ENCODE data around the gene RDH5. TPM values are rescaled to one million over a fixed set of nuclear protein-coding genes. Genes with fewer than 3 reads are reported as not detected.
A peak's percentile ranks its signal among the peaks of the same experiment; 100 is the strongest.

The RDH5 gene
- total and polyA plus RNA-seq, 2 of the 13 experiments (the other 11 are each of a cell fraction or from before 2014, with no cell fraction given), result 2.6 to 5.7 TPM

DNA sequence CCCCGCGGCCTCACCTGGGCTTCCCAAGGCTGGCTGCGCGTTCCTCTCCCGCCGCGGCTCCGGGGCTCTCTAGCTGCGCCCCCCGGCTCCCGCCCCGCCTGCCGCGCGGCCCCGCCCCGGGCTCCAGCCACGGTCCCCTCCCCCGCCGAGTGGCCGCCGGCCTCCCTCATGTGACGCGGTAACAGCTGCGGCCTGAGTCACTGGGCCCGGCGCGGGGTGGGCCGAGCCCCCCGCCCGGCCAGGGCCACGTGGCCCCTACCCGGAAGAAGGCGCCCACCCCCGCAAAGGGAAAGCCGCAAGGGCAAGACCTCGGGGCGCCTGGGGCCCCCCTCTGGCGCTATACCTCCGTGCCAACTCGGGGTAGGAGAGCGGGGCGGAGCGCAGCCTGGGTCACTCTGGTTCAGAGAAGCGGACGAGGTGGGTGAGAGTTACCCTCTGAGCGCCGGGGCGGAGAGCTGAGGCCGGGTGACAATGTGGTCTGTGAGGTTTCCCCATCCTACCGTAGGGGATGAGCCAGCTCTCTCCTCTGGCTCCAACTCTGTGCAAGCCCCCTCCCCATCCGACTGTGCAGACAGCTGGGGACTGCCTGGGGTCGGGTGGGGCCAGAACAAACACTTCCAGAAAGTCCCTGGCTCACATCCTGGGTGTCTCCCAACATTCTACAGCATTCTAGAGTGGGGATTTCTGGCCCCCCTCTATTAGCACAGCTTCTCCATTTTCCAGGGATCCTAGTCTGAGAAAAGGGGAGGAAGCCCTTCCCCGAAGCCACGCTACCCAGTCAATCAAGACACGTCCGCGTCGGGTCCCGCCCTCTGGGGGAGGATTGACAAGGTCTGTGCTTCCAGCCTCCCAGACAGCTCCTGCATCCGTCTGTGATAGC lies 9.0 kb downstream of the RDH5 start, which contains the start of gene CD63 (continued):
- TF ChIP-seq BORCS8-MEF2B (CRISPR knock-in tag; IDR thresholded peaks at IDR 0.05) (no peak), ZFP36 (IDR thresholded peaks at IDR 0.05; ENCODE audit: borderline replicate concordance, low read depth, low read length, partially characterized antibody) (no peak), ZNF598 (CRISPR knock-in tag; IDR thresholded peaks at IDR 0.05; ENCODE audit: borderline replicate concordance) (no peak), MAF1 (CRISPR knock-in tag; IDR thresholded peaks at IDR 0.05; ENCODE audit: borderline replicate concordance) (no peak), GFI1 (CRISPR knock-in tag; IDR thresholded peaks at IDR 0.05; ENCODE audit: borderline replicate concordance) (peak; percentile 73; the same call in 1 of the 2 replicates), PITX1 (CRISPR knock-in tag; IDR thresholded peaks at IDR 0.05) (no peak), ZNF792 (CRISPR knock-in tag; IDR thresholded peaks at IDR 0.05) (0 out of 2 replicates have a peak, but pooled peaks have one; percentile 28), NFKB2 (CRISPR knock-in tag; IDR thresholded peaks at IDR 0.05; ENCODE audit: borderline replicate concordance) (no peak), FOSL2 (CRISPR knock-in tag; IDR thresholded peaks at IDR 0.05) (peak; percentile 90), ZNF777 (CRISPR knock-in tag; IDR thresholded peaks at IDR 0.05) (peak; percentile 13; the same call in 1 of the 2 replicates), ZNF549 (CRISPR knock-in tag; IDR thresholded peaks at IDR 0.05) (no peak), SATB2 (CRISPR knock-in tag; IDR thresholded peaks at IDR 0.05) (no peak), ZNF772 (CRISPR knock-in tag; IDR thresholded peaks at IDR 0.05) (peak; percentile 61; the same call in 1 of the 2 replicates), SOX6 (IDR thresholded peaks at IDR 0.05) (no peak), SOX6 (CRISPR knock-in tag; IDR thresholded peaks at IDR 0.05) (no peak; the same call in 1 of the 2 replicates), MAFK (conservative IDR thresholded peaks at IDR 0.05 in 1 of 2, IDR thresholded peaks at IDR 0.05 in 1 of 2; ENCODE audit: low read length in 2 of 2) (no peak), SOX13 (IDR thresholded peaks at IDR 0.05) (no peak), SOX13 (CRISPR knock-in tag; conservative IDR thresholded peaks at IDR 0.05 in 1 of 2, IDR thresholded peaks at IDR 0.05 in 1 of 2) (peak in 1 of 2 experiments; percentile 53; a peak in 1 of 4 replicates), ZFX (CRISPR knock-in tag; IDR thresholded peaks at IDR 0.05; ENCODE audit: low read depth) (peak; percentile 87), GATAD2A (CRISPR knock-in tag; IDR thresholded peaks at IDR 0.05) (no peak), POLR2G (IDR thresholded peaks at IDR 0.05; ENCODE audit: low read depth, low read length) (peak; percentile 79), NCOR1 (IDR thresholded peaks at IDR 0.05; ENCODE audit: borderline replicate concordance, low read length) (no peak), ZFY (CRISPR knock-in tag; IDR thresholded peaks at IDR 0.05) (peak; percentile 84), ZNF251 (CRISPR knock-in tag; IDR thresholded peaks at IDR 0.05) (no peak), ZNF564 (CRISPR knock-in tag; IDR thresholded peaks at IDR 0.05) (peak; percentile 41; the same call in 1 of the 2 replicates), PAX8 (CRISPR knock-in tag; IDR thresholded peaks at IDR 0.05; ENCODE audit: borderline replicate concordance) (no peak), ZBTB3 (CRISPR knock-in tag; IDR thresholded peaks at IDR 0.05; ENCODE audit: borderline replicate concordance, low read depth) (no peak)
- TF ChIP-seq, protein P1, sequence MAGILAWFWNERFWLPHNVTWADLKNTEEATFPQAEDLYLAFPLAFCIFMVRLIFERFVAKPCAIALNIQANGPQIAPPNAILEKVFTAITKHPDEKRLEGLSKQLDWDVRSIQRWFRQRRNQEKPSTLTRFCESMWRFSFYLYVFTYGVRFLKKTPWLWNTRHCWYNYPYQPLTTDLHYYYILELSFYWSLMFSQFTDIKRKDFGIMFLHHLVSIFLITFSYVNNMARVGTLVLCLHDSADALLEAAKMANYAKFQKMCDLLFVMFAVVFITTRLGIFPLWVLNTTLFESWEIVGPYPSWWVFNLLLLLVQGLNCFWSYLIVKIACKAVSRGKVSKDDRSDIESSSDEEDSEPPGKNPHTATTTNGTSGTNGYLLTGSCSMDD (CRISPR knock-in tag; IDR thresholded peaks at IDR 0.05), result no peak
- TF ChIP-seq, protein P2, sequence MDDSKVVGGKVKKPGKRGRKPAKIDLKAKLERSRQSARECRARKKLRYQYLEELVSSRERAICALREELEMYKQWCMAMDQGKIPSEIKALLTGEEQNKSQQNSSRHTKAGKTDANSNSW (CRISPR knock-in tag; IDR thresholded peaks at IDR 0.05; ENCODE audit: borderline replicate concordance), result no peak
- TF ChIP-seq, protein P3, sequence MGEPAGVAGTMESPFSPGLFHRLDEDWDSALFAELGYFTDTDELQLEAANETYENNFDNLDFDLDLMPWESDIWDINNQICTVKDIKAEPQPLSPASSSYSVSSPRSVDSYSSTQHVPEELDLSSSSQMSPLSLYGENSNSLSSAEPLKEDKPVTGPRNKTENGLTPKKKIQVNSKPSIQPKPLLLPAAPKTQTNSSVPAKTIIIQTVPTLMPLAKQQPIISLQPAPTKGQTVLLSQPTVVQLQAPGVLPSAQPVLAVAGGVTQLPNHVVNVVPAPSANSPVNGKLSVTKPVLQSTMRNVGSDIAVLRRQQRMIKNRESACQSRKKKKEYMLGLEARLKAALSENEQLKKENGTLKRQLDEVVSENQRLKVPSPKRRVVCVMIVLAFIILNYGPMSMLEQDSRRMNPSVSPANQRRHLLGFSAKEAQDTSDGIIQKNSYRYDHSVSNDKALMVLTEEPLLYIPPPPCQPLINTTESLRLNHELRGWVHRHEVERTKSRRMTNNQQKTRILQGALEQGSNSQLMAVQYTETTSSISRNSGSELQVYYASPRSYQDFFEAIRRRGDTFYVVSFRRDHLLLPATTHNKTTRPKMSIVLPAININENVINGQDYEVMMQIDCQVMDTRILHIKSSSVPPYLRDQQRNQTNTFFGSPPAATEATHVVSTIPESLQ (CRISPR knock-in tag; conservative IDR thresholded peaks at IDR 0.05), result no peak
